ENCODE data around the gene ATG4D.
"Not testable (repeated sequence)": the region's sequence is repeated elsewhere in the genome, so short reads cannot be mapped to it uniquely, and the experiment has no call there.

Gene ATG4D

GRCh38 chr19:10573793-10574192, 30.1 kb downstream of the ATG4D start:
- DNase-seq (ENCODE audit: extremely low read depth in 1 of 2, low read depth in 1 of 2), result not testable (repeated sequence)

- no peak for DNase-seq (ENCODE audit: extremely low read depth in 1 of 2, low read depth in 1 of 2)
These were observed 30.8 kb downstream of the ATG4D start for GRCh38 chr19:10574462-10574861.

- DNase-seq (ENCODE audit: extremely low read depth in 1 of 2, low read depth in 1 of 2), result no peak
These were observed 31.5 kb downstream of the ATG4D start for GRCh38 chr19:10575011-10575716.

GRCh38 chr19:10577951-10578350, 34.2 kb downstream of the ATG4D start:
- DNase-seq (ENCODE audit: extremely low read depth in 1 of 2, low read depth in 1 of 2), result no peak

- DNase-seq (ENCODE audit: extremely low read depth in 1 of 2, low read depth in 1 of 2), result peak; percentile 78 to 81
These were observed 37.4 kb downstream of the ATG4D start for GRCh38 chr19:10580979-10581631.

- DNase-seq (ENCODE audit: extremely low read depth in 1 of 2, low read depth in 1 of 2), result no peak
These were observed 38.4 kb downstream of the ATG4D start for GRCh38 chr19:10582091-10582490.

- no peak for DNase-seq (ENCODE audit: extremely low read depth in 1 of 2, low read depth in 1 of 2)
These were observed 39.5 kb downstream of the ATG4D start for GRCh38 chr19:10583036-10583776.

GRCh38 chr19:10586396-10586795, 42.7 kb downstream of the ATG4D start:
- no peak for DNase-seq (ENCODE audit: extremely low read depth in 1 of 2, low read depth in 1 of 2)

- DNase-seq (ENCODE audit: extremely low read depth in 1 of 2, low read depth in 1 of 2), result no peak
These were observed 43.5 kb downstream of the ATG4D start, which contains the start of gene AP1M2 for GRCh38 chr19:10587022-10587838. Gene AP1M2 (minus strand): TSS chr19:10587312. CDS start chr19:10587231, 81 bp downstream.

- no peak for DNase-seq (ENCODE audit: extremely low read depth in 1 of 2, low read depth in 1 of 2)
These were observed 44.1 kb downstream of the ATG4D start for GRCh38 chr19:10587839-10588150.

- DNase-seq (ENCODE audit: extremely low read depth in 1 of 2, low read depth in 1 of 2), result no peak
These were observed 49.4 kb downstream of the ATG4D start for GRCh38 chr19:10593148-10593547.

GRCh38 chr19:10593820-10594637, 50.3 kb downstream of the ATG4D start:
- no peak for DNase-seq (ENCODE audit: extremely low read depth in 1 of 2, low read depth in 1 of 2)

- no peak for DNase-seq (ENCODE audit: extremely low read depth in 1 of 2, low read depth in 1 of 2)
These were observed 56.4 kb downstream of the ATG4D start for GRCh38 chr19:10600149-10600548.

- no peak for DNase-seq (ENCODE audit: extremely low read depth in 1 of 2, low read depth in 1 of 2)
These were observed 58.3 kb downstream of the ATG4D start for GRCh38 chr19:10601999-10602329.

GRCh38 chr19:10602330-10603083, 58.8 kb downstream of the ATG4D start:
- DNase-seq (ENCODE audit: extremely low read depth in 1 of 2, low read depth in 1 of 2), result peak; percentile 67 to 89
